Mesodermal cell (in vitro differentiated cells): ENCODE data around the gene GOLGA5.

Experiments
- H3K27ac ChIP-seq: 2 replicates; pipeline ENCODE4 v1.7.0; 2013; ENCODE audit warnings: mild to moderate bottlenecking, low read depth, low read length, moderate library complexity; ENCODE audit not compliant: severe bottlenecking
- H3K36me3 ChIP-seq: 2 replicates; pipeline ENCODE4 v1.7.1; 2013; ENCODE audit warnings: mild to moderate bottlenecking, low read length, moderate library complexity; ENCODE audit not compliant: control insufficient read depth, insufficient read depth
- H3K4me1 ChIP-seq: one replicate; pipeline ENCODE4 v1.7.1; 2013; ENCODE audit warnings: mild to moderate bottlenecking, low read length; ENCODE audit not compliant: insufficient read depth, control insufficient read depth, poor library complexity, severe bottlenecking
- H3K4me3 ChIP-seq: 2 replicates; pipeline ENCODE4 v1.7.0; 2013; ENCODE audit warnings: low read length, control low read depth, mild to moderate bottlenecking; ENCODE audit not compliant: insufficient read depth, poor library complexity, severe bottlenecking; ENCODE audit errors: extremely low read depth
- H3K9me3 ChIP-seq: 2 replicates; pipeline ENCODE4 v1.7.1; 2013; ENCODE audit warnings: mild to moderate bottlenecking, low read length, moderate library complexity; ENCODE audit not compliant: control insufficient read depth
- WGBS, 2 experiments: methylation state at CpG; one replicate each; pipeline ENCODE4 v1.1.5; 2013; ENCODE audit warnings: missing lambda C conversion rate in 2 of 2; ENCODE audit not compliant: insufficient coverage in 2 of 2; 5-methylcytosine and 5-hydroxymethylcytosine counted together

Gene GOLGA5

GRCh38 chr14:92861856-92862745, 68.0 kb downstream of the GOLGA5 start:
- 76 to 86% methylated on average over 5 to 7 of the region's 7 CpGs for WGBS, 2 experiments
- Histone ChIP-seq H3K9me3 (no peaks in the 10 kb centered on the region), H3K4me1 (no peaks in the 10 kb centered on the region), H3K27ac (no peak overlapping the region), H3K36me3 (no peaks in the 10 kb centered on the region), H3K4me3 (no peak overlapping the region)

GRCh38 chr14:92863286-92864080, 69.4 kb downstream of the GOLGA5 start:
- H3K4me1 ChIP-seq: no peaks in the 10 kb centered on the region
- H3K9me3 ChIP-seq: no peaks in the 10 kb centered on the region
- no peak overlapping the region for H3K4me3 ChIP-seq
- no peak overlapping the region for H3K27ac ChIP-seq
- no peaks in the 10 kb centered on the region for H3K36me3 ChIP-seq
- 75 to 78% methylated on average over 2 to 3 of the region's 6 CpGs for WGBS, 2 experiments

- Histone ChIP-seq H3K9me3 (no peaks in the 10 kb centered on the region), H3K36me3 (no peaks in the 10 kb centered on the region), H3K4me3 (no peak overlapping the region), H3K27ac (no peak overlapping the region), H3K4me1 (no peaks in the 10 kb centered on the region)
- WGBS, 2 experiments: no CpG with 5 or more reads among the region's 1 CpG
Measured at GRCh38 chr14:92865674-92866073, 71.6 kb downstream of the GOLGA5 start.

GRCh38 chr14:92866181-92866752, 72.2 kb downstream of the GOLGA5 start:
- Histone ChIP-seq H3K9me3 (no peaks in the 10 kb centered on the region), H3K4me3 (no peak overlapping the region), H3K4me1 (no peaks in the 10 kb centered on the region), H3K36me3 (no peaks in the 10 kb centered on the region), H3K27ac (no peak overlapping the region)
- whole genome bisulfite sequencing, 2 experiments: 57 to 64% methylated on average over 3 of the region's 3 CpGs

- no peak overlapping the region for H3K27ac ChIP-seq
- H3K4me3 ChIP-seq: no peak overlapping the region
- H3K36me3 ChIP-seq: no peaks in the 10 kb centered on the region
- WGBS, 2 experiments: 98 to 99% methylated on average over 5 to 7 of the region's 14 CpGs
- H3K9me3 ChIP-seq: no peaks in the 10 kb centered on the region
- H3K4me1 ChIP-seq: no peaks in the 10 kb centered on the region
Measured at GRCh38 chr14:92866901-92867865, 73.1 kb downstream of the GOLGA5 start.

- no peaks in the 10 kb centered on the region for H3K36me3 ChIP-seq
- 76 to 85% methylated on average over 5 to 11 of the region's 13 CpGs for WGBS, 2 experiments
- H3K9me3 ChIP-seq: no peaks in the 10 kb centered on the region
- H3K4me1 ChIP-seq: no peaks in the 10 kb centered on the region
- H3K27ac ChIP-seq: no peak overlapping the region
- H3K4me3 ChIP-seq: no peak overlapping the region
Measured at GRCh38 chr14:92874962-92875661, 81.0 kb downstream of the GOLGA5 start.

GRCh38 chr14:92877757-92878431, 83.8 kb downstream of the GOLGA5 start:
- Histone ChIP-seq H3K27ac (no peak overlapping the region), H3K4me1 (no peaks in the 10 kb centered on the region), H3K4me3 (no peak overlapping the region), H3K36me3 (no peaks in the 10 kb centered on the region), H3K9me3 (no peaks in the 10 kb centered on the region)
- 38 to 46% methylated on average over 12 to 17 of the region's 18 CpGs for WGBS, 2 experiments

GRCh38 chr14:92880351-92880750, 86.2 kb downstream of the GOLGA5 start:
- H3K36me3 ChIP-seq: no peaks in the 10 kb centered on the region
- 91 to 98% methylated on average over 4 to 7 of the region's 7 CpGs for WGBS, 2 experiments
- no peaks in the 10 kb centered on the region for H3K9me3 ChIP-seq
- no peak overlapping the region for H3K27ac ChIP-seq
- no peak overlapping the region for H3K4me3 ChIP-seq
- H3K4me1 ChIP-seq: no peaks in the 10 kb centered on the region

- H3K36me3 ChIP-seq: no peaks in the 10 kb centered on the region
- no peak overlapping the region for H3K4me3 ChIP-seq
- H3K4me1 ChIP-seq: no peaks in the 10 kb centered on the region
- 34 to 36% methylated on average over 11 to 12 of the region's 12 CpGs for WGBS, 2 experiments
- H3K27ac ChIP-seq: no peak overlapping the region
- no peaks in the 10 kb centered on the region for H3K9me3 ChIP-seq
Measured at GRCh38 chr14:92880851-92881250, 86.7 kb downstream of the GOLGA5 start.
